AG09309 (cell line): ENCODE data around the gene ANKRD13D.
A peak's percentile ranks its signal among the peaks of the same experiment; 100 is the strongest.

Experiments
- DNase-seq: peaks from one replicate; pipeline ENCODE4 v3.0.0-alpha.2; 2010; ENCODE audit warnings: low read depth
- H3K4me3 ChIP-seq: 2 replicates; pipeline ENCODE4 v1.5.1; 2011; ENCODE audit warnings: mild to moderate bottlenecking, low read depth, low read length, moderate library complexity; ENCODE audit not compliant: control insufficient read depth
- TF ChIP-seq, protein P1 (sequence below): IDR thresholded peaks from 2 replicates; pipeline ENCODE4 v1.5.1; 2011; ENCODE audit warnings: mild to moderate bottlenecking, low read depth, low read length, inconsistent platforms; ENCODE audit not compliant: insufficient read depth, control insufficient read depth; ENCODE audit errors: missing control alignments

The ANKRD13D gene

GRCh38 chr11:67344264-67344663 is 55.2 kb downstream of the ANKRD13D start:
- TF ChIP-seq, protein P1, sequence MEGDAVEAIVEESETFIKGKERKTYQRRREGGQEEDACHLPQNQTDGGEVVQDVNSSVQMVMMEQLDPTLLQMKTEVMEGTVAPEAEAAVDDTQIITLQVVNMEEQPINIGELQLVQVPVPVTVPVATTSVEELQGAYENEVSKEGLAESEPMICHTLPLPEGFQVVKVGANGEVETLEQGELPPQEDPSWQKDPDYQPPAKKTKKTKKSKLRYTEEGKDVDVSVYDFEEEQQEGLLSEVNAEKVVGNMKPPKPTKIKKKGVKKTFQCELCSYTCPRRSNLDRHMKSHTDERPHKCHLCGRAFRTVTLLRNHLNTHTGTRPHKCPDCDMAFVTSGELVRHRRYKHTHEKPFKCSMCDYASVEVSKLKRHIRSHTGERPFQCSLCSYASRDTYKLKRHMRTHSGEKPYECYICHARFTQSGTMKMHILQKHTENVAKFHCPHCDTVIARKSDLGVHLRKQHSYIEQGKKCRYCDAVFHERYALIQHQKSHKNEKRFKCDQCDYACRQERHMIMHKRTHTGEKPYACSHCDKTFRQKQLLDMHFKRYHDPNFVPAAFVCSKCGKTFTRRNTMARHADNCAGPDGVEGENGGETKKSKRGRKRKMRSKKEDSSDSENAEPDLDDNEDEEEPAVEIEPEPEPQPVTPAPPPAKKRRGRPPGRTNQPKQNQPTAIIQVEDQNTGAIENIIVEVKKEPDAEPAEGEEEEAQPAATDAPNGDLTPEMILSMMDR = no peak
- DNase-seq = no peak
- H3K4me3 ChIP-seq = no peak overlapping the region

DNA sequence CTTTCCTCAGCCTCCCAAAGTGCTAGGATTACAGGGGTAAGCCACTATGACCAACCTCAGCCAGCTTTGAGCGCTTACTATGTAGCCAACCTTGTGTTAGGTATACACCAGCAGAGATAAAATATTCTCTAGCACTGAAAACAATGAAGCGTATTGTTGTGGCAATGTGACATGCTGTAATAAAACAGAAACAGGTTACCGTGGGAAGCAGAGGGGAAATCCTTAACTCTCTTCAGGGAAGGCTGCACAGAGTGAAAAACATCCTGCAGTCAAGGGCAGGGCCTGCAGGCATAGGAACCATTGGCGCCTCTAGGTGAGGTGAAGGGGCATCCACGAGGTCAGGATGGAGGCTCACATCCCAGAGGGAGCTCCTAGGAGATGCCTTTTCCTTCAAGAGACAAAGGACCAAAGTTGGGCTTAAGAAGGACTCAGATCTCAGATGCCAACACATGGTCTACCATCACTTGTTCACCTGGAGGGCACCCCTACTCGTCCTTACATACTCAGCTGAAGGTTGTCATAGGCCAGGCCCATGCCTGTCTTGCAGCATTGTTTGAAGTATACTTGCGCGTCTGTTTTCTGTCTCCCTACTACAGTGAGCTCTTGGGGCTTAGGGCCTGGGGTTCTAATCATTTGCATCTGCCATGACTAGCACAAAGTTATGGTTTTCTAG is 56.3 kb downstream of the ANKRD13D start:
- DNase-seq = no peak
- TF ChIP-seq, protein P1 = no peak
- no peak overlapping the region for H3K4me3 ChIP-seq

DNA sequence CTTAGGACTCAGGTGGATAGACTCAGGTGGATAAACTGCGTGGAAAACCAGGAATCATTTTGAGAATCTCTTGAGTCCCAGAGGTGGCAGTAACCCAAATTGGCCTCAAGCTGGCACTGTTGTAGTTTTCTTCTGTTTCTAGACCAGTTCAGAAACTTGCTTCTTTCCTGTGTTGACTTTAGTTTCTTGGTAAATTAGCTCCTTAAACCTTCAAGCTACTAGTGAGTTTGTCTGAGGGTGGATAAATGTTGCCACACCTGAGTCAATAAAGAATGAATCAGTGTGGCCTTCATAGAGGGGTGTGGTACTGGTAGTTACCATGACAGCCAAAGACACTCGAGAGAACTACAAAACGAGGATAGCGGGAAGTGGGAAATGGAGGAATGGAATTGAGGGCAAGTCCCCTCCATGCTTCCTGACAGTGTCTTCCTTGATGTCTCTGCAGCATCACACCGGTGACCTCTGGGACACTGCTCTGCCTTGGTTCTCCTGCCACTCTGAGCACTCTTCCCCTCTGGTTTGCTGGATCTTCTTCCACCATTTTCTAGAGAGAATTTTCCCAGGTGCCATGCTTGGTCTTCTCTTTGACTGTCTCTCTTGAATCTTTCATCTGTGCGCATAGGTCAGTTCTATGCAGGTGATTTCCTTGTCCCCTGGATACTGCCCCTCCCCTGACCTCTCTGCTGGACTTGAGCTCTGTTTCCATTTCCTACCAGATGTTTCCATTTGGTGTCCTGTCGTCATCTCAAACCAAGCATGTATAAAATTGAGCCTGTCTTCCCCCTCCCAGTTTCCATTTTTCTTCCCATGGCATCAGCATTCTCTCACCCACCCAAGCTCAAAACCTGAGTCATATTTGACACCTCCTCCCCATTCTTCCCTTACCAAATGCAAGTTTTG is 57.1 kb downstream of the ANKRD13D start:
- H3K4me3 ChIP-seq = no peak overlapping the region
- DNase-seq = peak; percentile 44

DNA sequence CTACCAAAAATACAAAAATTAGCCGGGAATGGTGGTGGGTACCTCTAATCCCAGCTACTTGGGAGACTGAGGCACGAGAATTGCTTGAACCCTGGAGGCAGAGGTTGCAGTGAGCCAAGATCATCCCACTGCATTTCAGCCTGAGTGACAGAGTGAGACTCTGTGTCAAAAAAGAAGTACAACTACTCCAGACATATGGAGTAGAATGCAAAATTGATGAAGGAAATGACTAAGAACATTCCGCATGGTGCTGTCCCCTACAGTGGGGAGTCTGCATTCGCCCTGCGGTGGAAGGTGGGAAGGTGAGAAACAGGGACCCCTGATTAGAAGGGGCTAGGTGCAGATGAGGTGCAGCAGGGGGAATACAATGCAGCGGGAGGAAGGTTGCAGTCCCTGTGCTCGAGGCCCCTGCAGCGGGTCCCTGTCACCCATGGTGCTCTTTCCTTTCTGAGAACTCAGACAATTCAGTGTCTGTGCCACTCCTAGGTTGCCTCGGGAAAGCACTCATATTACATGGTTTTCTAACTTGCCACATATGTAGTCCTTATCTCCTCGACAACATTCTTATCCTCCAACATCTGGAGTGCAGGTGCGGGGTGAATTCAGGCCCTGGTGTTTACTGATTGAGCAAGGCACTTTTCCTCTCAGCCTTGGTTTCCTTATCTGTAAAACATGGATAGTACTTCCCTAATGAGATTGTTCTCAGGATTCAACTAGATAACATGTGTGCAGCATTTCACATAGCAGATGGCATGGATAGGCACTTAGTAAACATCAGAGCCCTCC is 59.1 kb downstream of the ANKRD13D start:
- DNase-seq = no peak
- H3K4me3 ChIP-seq = no peak overlapping the region
- TF ChIP-seq, protein P1 = no peak

More for the DNA sequence above, 57.1 kb downstream of the ANKRD13D start:
- TF ChIP-seq, protein P1 = peak; percentile 86

DNA sequence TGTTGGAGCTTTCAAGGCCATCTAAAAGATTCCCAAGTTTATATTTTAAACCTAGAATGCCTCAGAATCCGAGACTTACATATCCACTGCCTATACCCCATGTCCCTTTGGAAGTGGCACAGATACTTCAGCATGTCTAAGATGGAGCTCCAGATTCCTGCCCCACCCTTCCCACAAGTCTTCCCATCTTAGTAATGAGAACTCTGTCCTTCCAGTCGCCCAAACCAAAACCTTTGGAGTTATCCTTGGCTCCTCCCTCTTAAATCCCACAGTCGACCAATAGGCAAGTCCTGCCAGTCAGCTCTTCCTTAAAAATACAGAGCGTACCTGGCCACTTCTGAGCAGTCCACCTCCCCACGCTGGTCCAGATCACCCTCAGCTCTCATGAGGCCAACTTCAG is 59.9 kb downstream of the ANKRD13D start:
- no peak overlapping the region for H3K4me3 ChIP-seq
- no peak for DNase-seq
- TF ChIP-seq, protein P1 = no peak

DNA sequence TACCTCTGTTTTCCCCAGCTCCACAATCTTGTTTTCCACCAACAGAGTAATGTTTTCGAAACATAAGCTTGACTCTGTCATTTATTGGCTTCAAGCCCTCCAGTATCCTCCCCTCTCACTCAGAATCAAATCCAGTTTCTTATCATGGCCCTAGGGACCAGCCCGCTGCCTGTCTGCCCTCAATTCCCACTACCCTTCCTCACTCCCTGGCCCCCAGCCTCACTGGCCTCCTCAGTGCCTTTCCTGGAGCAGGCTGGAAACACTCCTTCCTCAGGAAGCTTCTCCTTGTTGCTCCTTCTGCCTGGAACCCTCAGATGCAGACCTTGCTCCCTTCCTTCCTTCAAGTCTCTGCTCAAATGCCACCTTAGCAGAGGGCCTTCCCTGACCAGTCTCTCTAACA is 60.4 kb downstream of the ANKRD13D start:
- TF ChIP-seq, protein P1 = no peak
- no peak overlapping the region for H3K4me3 ChIP-seq
- DNase-seq = no peak
